IMR-90 (cell line): Measurements from ENCODE around the gene TMTC2. TPM values are rescaled to one million over a fixed set of nuclear protein-coding genes. Genes with fewer than 3 reads are reported as not detected.

Source experiments
- ATAC-seq: fragments of 200-7000 bp; cut with Tn5 transposase; 2 replicates; pipeline ENCODE4 v1.9.1; 2020; ENCODE audit warnings: low read depth, mild to moderate bottlenecking, moderate library complexity
- BruUV-seq: library from RNA; stranded (reverse); fragments of 400-500 nt; replicated peaks from 2 replicates; lab custom pipeline; 2021; lab: Mats Ljungman, UMichigan
- CTCF ChIA-PET: fragments of 300-600 bp; formaldehyde crosslinking; extraction: SDS; loops from one replicate; lab custom pipeline; 2021; ENCODE audit warnings: antibody characterized with exemption; lab: Yijun Ruan, JAX
- POLR2A ChIA-PET: fragments of 300-600 bp; sonication (Branson Sonifier 250); formaldehyde crosslinking; loops from one replicate; lab custom pipeline; 2022; ENCODE audit warnings: antibody characterized with exemption; ENCODE audit not compliant: unreplicated experiment; lab: Charles Lee
- DNase-seq: peaks from one replicate; pipeline ENCODE4 v3.0.0; 2013
- H2AFZ ChIP-seq: replicated peaks from 2 replicates; pipeline ENCODE3; 2013; ENCODE audit warnings: low read length, mild to moderate bottlenecking; ENCODE audit not compliant: poor library complexity
- H2AK5ac ChIP-seq: 2 replicates; pipeline ENCODE4 v1.6.1; 2013; ENCODE audit warnings: low read depth, low read length, inconsistent platforms
- H2AK9ac ChIP-seq: replicated peaks from 2 replicates; pipeline ENCODE3; 2013; ENCODE audit warnings: mild to moderate bottlenecking, low read depth, low read length, moderate library complexity; ENCODE audit not compliant: poor library complexity
- H2BK120ac ChIP-seq: 2 replicates; pipeline ENCODE4 v1.6.1; 2013; ENCODE audit warnings: low read depth, low read length, inconsistent platforms
- H2BK15ac ChIP-seq: 3 replicates; pipeline ENCODE4 v1.6.1; 2013; ENCODE audit warnings: low read depth, low read length, inconsistent platforms
- H2BK20ac ChIP-seq: 2 replicates; pipeline ENCODE4 v1.6.1; 2013; ENCODE audit warnings: low read depth, mild to moderate bottlenecking, inconsistent platforms, low read length, moderate library complexity
- H2BK5ac ChIP-seq: 2 replicates; pipeline ENCODE4 v1.6.1; 2013; ENCODE audit warnings: mild to moderate bottlenecking, low read depth, low read length, inconsistent platforms; ENCODE audit not compliant: poor library complexity, severe bottlenecking
- H3K14ac ChIP-seq: replicated peaks from 2 replicates; pipeline ENCODE4 v1.6.1; 2013; ENCODE audit warnings: low read depth, low read length, inconsistent platforms
- H3K18ac ChIP-seq: 2 replicates; pipeline ENCODE4 v1.6.1; 2013; ENCODE audit warnings: low read depth, low read length, control low read depth
- H3K23ac ChIP-seq: 2 replicates; pipeline ENCODE4 v1.6.1; 2013; ENCODE audit warnings: low read depth, low read length, inconsistent platforms
- H3K27ac ChIP-seq: 2 replicates; pipeline ENCODE4 v1.5.1; 2013; ENCODE audit warnings: mild to moderate bottlenecking, control low read depth, low read length; ENCODE audit not compliant: insufficient read depth
- H3K27me3 ChIP-seq: 2 replicates; pipeline ENCODE4 v1.6.1; 2013; ENCODE audit warnings: low read length; ENCODE audit not compliant: control insufficient read depth, insufficient read depth
- H3K36me3 ChIP-seq: 2 replicates; pipeline ENCODE4 v1.6.1; 2013; ENCODE audit warnings: low read length, mixed read lengths; ENCODE audit not compliant: control insufficient read depth, insufficient read depth
- H3K4ac ChIP-seq: 2 replicates; pipeline ENCODE4 v1.6.1; 2013; ENCODE audit warnings: low read depth, low read length, inconsistent platforms
- H3K4me1 ChIP-seq: 2 replicates; pipeline ENCODE4 v1.6.1; 2013; ENCODE audit warnings: low read length, mixed read lengths; ENCODE audit not compliant: control insufficient read depth, insufficient read depth
- H3K4me2 ChIP-seq: 2 replicates; pipeline ENCODE4 v1.6.1; 2013; ENCODE audit warnings: low read depth, mild to moderate bottlenecking, control low read depth, low read length, moderate library complexity
- H3K4me3 ChIP-seq: 2 replicates; pipeline ENCODE4 v1.5.1; 2013; ENCODE audit warnings: low read depth, mild to moderate bottlenecking, control low read depth, low read length, moderate library complexity; ENCODE audit not compliant: insufficient read depth
- H3K56ac ChIP-seq: 2 replicates; pipeline ENCODE4 v1.6.1; 2013; ENCODE audit warnings: low read length, inconsistent platforms; ENCODE audit not compliant: insufficient read depth; ENCODE audit errors: extremely low read depth
- H3K79me1 ChIP-seq, 2 experiments: 2 replicates each; pipeline ENCODE4 v1.6.1; 2013; ENCODE audit warnings: low read length in 2 of 2, inconsistent platforms in 1 of 2, low read depth in 1 of 2
- H3K9ac ChIP-seq: 2 replicates; pipeline ENCODE4 v1.6.1; 2013; ENCODE audit warnings: low read depth, low read length, control low read depth
- H3K9me1 ChIP-seq: 2 replicates; pipeline ENCODE4 v1.6.1; 2013; ENCODE audit warnings: low read length, inconsistent platforms; ENCODE audit not compliant: insufficient read depth
- H3K9me3 ChIP-seq: 2 replicates; pipeline ENCODE4 v1.6.1; 2013; ENCODE audit warnings: low read length; ENCODE audit not compliant: control insufficient read depth, insufficient read depth
- H4K20me1 ChIP-seq: 2 replicates; pipeline ENCODE4 v1.6.1; 2013; ENCODE audit warnings: low read length, inconsistent platforms; ENCODE audit not compliant: insufficient read depth
- H4K5ac ChIP-seq: 2 replicates; pipeline ENCODE4 v1.6.1; 2013; ENCODE audit warnings: mild to moderate bottlenecking, low read depth, low read length, control low read depth
- H4K8ac ChIP-seq, 2 experiments: 2 replicates each; pipeline ENCODE4 v1.6.1; 2013; ENCODE audit warnings: low read depth in 2 of 2, low read length in 2 of 2, control low read depth in 1 of 2, inconsistent platforms in 1 of 2
- H4K91ac ChIP-seq: 2 replicates; pipeline ENCODE4 v1.6.1; 2013; ENCODE audit warnings: low read depth, low read length, inconsistent platforms; ENCODE audit not compliant: insufficient read depth
- BHLHE40 ChIP-seq: fragments of 150-350 bp; IDR thresholded peaks from 2 replicates; pipeline ENCODE4 v1.6.1; 2016; ENCODE audit warnings: mild to moderate bottlenecking, low read depth, low read length
- CEBPB ChIP-seq: IDR thresholded peaks from 2 replicates; pipeline ENCODE4 v1.6.1; 2012; ENCODE audit warnings: low read depth, low read length, improper control_type of control experiment
- CHD1 ChIP-seq: IDR thresholded peaks from 2 replicates; pipeline ENCODE4 v1.6.1; 2012; ENCODE audit warnings: low read depth, low read length, improper control_type of control experiment
- FOS ChIP-seq: fragments of 150-350 bp; IDR thresholded peaks from 2 replicates; pipeline ENCODE4 v1.6.1; 2016; ENCODE audit warnings: low read depth, low read length
- MAFK ChIP-seq: IDR thresholded peaks from 2 replicates; pipeline ENCODE4 v1.6.1; 2012; ENCODE audit warnings: low read depth, low read length, improper control_type of control experiment
- MXI1 ChIP-seq: IDR thresholded peaks from 2 replicates; pipeline ENCODE4 v1.6.1; 2012; ENCODE audit warnings: low read depth, mild to moderate bottlenecking, low read length, moderate library complexity, borderline replicate concordance
- NFE2L2 ChIP-seq: fragments of 150-350 bp; IDR thresholded peaks from 2 replicates; pipeline ENCODE4 v1.6.1; 2016; ENCODE audit warnings: low read depth, mild to moderate bottlenecking, low read length
- POLR2A ChIP-seq: IDR thresholded peaks from 2 replicates; pipeline ENCODE4 v1.6.1; 2012; ENCODE audit warnings: mild to moderate bottlenecking, low read depth, low read length
- RAD21 ChIP-seq: IDR thresholded peaks from 2 replicates; pipeline ENCODE4 v1.6.1; 2012; ENCODE audit warnings: low read length, improper control_type of control experiment
- RCOR1 ChIP-seq: IDR thresholded peaks from 2 replicates; pipeline ENCODE4 v1.6.1; 2012; ENCODE audit warnings: mild to moderate bottlenecking, low read length, improper control_type of control experiment; ENCODE audit not compliant: insufficient replicate concordance
- RFX5 ChIP-seq: IDR thresholded peaks from 2 replicates; pipeline ENCODE4 v1.8.0; 2012; ENCODE audit warnings: low read depth, mild to moderate bottlenecking, low read length, moderate library complexity
- SMC3 ChIP-seq: fragments of 150-350 bp; IDR thresholded peaks from 2 replicates; pipeline ENCODE4 v1.6.1; 2016; ENCODE audit warnings: low read depth, mild to moderate bottlenecking, antibody characterized with exemption, low read length, moderate library complexity
- WGBS, 2 experiments: methylation state at CpG; one replicate each; pipeline versions ENCODE4 v1.1.5 to v1.1.7; 2013; ENCODE audit warnings: missing lambda C conversion rate in 2 of 2; ENCODE audit not compliant: insufficient read length in 1 of 2; ENCODE audit errors: extremely low coverage in 2 of 2; 5-methylcytosine and 5-hydroxymethylcytosine counted together
- dilution Hi-C: fragments of 300-500 bp; cut with HindIII; formaldehyde crosslinking; loops from one replicate; pipeline ENCODE4 v1.14.3; 2018; ENCODE audit warnings: low sequenced_read_pairs; ENCODE audit not compliant: unreplicated experiment
- in situ Hi-C: fragments of 300-500 bp; cut with MboI; formaldehyde crosslinking; loops from 3 replicates; pipeline ENCODE4 v1.14.3; 2019; ENCODE audit warnings: low sequenced_read_pairs, inconsistent platforms, mixed read lengths
- intact Hi-C: fragments of 100-400 bp; cut with micrococcal nuclease; formaldehyde crosslinking; loops from 2 replicates; pipeline ENCODE4 v1.10.0; 2022
- polyA plus RNA-seq, 3 experiments: library from polyadenylated mRNA; depleted of rRNA; stranded (reverse); fragments of >200 nt; gene quantifications; 2 replicates each; pipeline ENCODE4 v1.2.3, GENCODE V29; 2012; ENCODE audit warnings: low replicate concordance in 1 of 3
- total RNA-seq: library from RNA; depleted of rRNA; stranded (reverse); fragments of >200 nt; gene quantifications from 2 replicates; pipeline ENCODE4 v1.2.3, GENCODE V29; 2012
- TF ChIP-seq, protein P1 (sequence below): fragments of 150-350 bp; IDR thresholded peaks from 2 replicates; pipeline ENCODE4 v1.6.1; 2016; ENCODE audit warnings: low read depth, mild to moderate bottlenecking, low read length, moderate library complexity, borderline replicate concordance
- TF ChIP-seq, protein P2 (sequence below): conservative IDR thresholded peaks from 2 replicates; pipeline ENCODE4 v1.5.1; 2012; ENCODE audit warnings: mild to moderate bottlenecking, low read depth, low read length, improper control_type of control experiment
- TF ChIP-seq, protein P3 (sequence below): fragments of 150-350 bp; IDR thresholded peaks from 2 replicates; pipeline ENCODE4 v1.6.1; 2017; ENCODE audit warnings: mild to moderate bottlenecking, antibody characterized with exemption, low read length, low read depth

The TMTC2 gene
- total and polyA plus RNA-seq, 2 of the 4 experiments (the other 2 are of a cell fraction), result 0.56 to 1.4 TPM

DNA sequence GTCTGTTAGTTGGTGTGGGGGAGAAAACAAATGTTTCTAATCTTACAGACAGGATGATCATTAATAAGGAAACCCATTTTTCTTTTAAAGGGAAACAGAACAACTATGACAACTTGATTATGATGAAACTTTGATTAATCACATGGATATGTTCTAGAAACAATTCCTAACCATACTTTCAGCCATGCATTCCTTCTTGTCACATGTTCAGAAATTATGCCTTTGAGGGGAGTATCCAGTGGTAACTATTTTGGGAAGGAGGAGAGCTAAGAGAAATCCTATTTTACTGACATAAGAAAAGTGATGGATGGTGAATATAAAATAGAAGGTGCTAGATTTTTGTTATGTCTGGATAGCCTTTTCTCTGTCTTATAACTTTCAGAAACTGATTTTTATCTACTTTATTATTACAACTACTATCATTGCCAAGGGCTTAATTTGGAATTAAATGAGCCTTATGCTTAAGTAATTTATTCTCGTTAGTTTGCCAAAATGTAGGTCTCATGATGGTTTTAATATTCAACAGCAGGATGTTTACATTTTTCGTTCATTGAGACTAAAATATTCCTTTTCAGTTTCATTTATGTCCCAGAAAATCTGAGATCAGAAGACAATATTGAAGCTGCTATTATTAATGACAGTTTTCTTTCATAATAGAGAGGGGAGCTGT lies 200.1 kb downstream of the TMTC2 start:
- no peak overlapping the region for H3K4ac ChIP-seq
- DNase-seq, result no peak
- dilution Hi-C loops, result no loop called here
- H3K23ac ChIP-seq, result no peak overlapping the region
- H2BK20ac ChIP-seq, result no peak overlapping the region
- no peaks in the 10 kb centered on the region for H3K9me3 ChIP-seq
- H3K4me2 ChIP-seq, result no peak overlapping the region
- H2AK9ac ChIP-seq, result no peak overlapping the region
- ATAC-seq, result no peak
- no peak overlapping the region for H2BK15ac ChIP-seq
- POLR2A ChIA-PET, result no interaction called here
- H3K4me1 ChIP-seq, result no peaks in the 10 kb centered on the region
- H2BK120ac ChIP-seq, result no peak overlapping the region
- H3K9ac ChIP-seq, result no peak overlapping the region
- no peak overlapping the region for H2BK5ac ChIP-seq
- H3K36me3 ChIP-seq, result no peaks in the 10 kb centered on the region
- H3K9me1 ChIP-seq, result no peaks in the 10 kb centered on the region
- H3K27ac ChIP-seq, result no peak overlapping the region
- WGBS, 2 experiments, result no CpG with 5 or more reads among the region's 2 CpGs
- TF ChIP-seq NFE2L2 (no peak), POLR2A (no peak), BHLHE40 (no peak), CHD1 (no peak), MAFK (no peak), MXI1 (no peak), RFX5 (no peak), RCOR1 (no peak), CEBPB (no peak), FOS (no peak), RAD21 (no peak), SMC3 (no peak)
- TF ChIP-seq, protein P1, sequence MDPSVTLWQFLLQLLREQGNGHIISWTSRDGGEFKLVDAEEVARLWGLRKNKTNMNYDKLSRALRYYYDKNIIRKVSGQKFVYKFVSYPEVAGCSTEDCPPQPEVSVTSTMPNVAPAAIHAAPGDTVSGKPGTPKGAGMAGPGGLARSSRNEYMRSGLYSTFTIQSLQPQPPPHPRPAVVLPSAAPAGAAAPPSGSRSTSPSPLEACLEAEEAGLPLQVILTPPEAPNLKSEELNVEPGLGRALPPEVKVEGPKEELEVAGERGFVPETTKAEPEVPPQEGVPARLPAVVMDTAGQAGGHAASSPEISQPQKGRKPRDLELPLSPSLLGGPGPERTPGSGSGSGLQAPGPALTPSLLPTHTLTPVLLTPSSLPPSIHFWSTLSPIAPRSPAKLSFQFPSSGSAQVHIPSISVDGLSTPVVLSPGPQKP, result no peak
- TF ChIP-seq, protein P2, sequence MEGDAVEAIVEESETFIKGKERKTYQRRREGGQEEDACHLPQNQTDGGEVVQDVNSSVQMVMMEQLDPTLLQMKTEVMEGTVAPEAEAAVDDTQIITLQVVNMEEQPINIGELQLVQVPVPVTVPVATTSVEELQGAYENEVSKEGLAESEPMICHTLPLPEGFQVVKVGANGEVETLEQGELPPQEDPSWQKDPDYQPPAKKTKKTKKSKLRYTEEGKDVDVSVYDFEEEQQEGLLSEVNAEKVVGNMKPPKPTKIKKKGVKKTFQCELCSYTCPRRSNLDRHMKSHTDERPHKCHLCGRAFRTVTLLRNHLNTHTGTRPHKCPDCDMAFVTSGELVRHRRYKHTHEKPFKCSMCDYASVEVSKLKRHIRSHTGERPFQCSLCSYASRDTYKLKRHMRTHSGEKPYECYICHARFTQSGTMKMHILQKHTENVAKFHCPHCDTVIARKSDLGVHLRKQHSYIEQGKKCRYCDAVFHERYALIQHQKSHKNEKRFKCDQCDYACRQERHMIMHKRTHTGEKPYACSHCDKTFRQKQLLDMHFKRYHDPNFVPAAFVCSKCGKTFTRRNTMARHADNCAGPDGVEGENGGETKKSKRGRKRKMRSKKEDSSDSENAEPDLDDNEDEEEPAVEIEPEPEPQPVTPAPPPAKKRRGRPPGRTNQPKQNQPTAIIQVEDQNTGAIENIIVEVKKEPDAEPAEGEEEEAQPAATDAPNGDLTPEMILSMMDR, result no peak
- TF ChIP-seq, protein P3, sequence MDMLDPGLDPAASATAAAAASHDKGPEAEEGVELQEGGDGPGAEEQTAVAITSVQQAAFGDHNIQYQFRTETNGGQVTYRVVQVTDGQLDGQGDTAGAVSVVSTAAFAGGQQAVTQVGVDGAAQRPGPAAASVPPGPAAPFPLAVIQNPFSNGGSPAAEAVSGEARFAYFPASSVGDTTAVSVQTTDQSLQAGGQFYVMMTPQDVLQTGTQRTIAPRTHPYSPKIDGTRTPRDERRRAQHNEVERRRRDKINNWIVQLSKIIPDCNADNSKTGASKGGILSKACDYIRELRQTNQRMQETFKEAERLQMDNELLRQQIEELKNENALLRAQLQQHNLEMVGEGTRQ, result no peak
- H3K18ac ChIP-seq, result no peak overlapping the region
- H3K27me3 ChIP-seq, result no peaks in the 10 kb centered on the region
- no peaks in the 10 kb centered on the region for H3K79me1 ChIP-seq
- H2AFZ ChIP-seq, result no peak overlapping the region
- H4K8ac ChIP-seq, result no peak overlapping the region
- intact Hi-C loops, result no loop called here
- in situ Hi-C loops, result no loop called here
- H3K56ac ChIP-seq, result no peak overlapping the region
- no peak overlapping the region for H4K5ac ChIP-seq
- H4K91ac ChIP-seq, result no peak overlapping the region
- CTCF ChIA-PET, result no interaction called here
- H3K14ac ChIP-seq, result no peak overlapping the region
- H4K20me1 ChIP-seq, result no peaks in the 10 kb centered on the region
- no peak overlapping the region for H2AK5ac ChIP-seq
- BruUV-seq, result no TSS peak
- H3K4me3 ChIP-seq, result no peak overlapping the region
